RCC 7860 (cell line): Measurements from ENCODE around the gene CACNB2.
A peak's percentile ranks its signal among the peaks of the same experiment; 100 is the strongest.

Experiments used
- DNase-seq: peaks from one replicate; pipeline ENCODE4 v3.0.0-alpha.2; 2015; ENCODE audit warnings: low spot score
- FAIRE-seq: peaks from 2 replicates; lab custom pipeline; 2012; peaks lifted over from hg19 to GRCh38; lab: Jason Lieb, UNC

Gene CACNB2

DNA sequence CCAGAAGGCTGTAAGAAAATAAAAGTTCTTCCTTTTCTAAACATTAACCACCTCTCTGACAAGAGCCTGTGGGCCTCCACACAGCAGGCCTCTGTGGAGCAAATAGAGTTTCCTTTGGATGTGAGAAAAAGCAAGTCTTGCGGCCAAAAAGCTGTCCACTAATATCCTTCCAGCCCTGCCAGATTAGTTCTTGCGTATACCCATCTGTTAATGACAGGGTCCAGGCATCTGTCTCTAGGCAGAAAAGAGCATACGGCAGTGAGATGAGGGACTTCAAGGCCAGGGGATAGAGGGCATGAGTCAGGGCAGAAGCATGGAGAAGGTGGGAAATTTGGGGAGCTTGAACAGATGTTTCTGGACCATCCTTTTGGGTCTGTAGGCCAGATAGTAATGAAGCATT lies 346.2 kb downstream of the CACNB2 start:
- DNase-seq: no peak
- FAIRE-seq: no peak

DNA sequence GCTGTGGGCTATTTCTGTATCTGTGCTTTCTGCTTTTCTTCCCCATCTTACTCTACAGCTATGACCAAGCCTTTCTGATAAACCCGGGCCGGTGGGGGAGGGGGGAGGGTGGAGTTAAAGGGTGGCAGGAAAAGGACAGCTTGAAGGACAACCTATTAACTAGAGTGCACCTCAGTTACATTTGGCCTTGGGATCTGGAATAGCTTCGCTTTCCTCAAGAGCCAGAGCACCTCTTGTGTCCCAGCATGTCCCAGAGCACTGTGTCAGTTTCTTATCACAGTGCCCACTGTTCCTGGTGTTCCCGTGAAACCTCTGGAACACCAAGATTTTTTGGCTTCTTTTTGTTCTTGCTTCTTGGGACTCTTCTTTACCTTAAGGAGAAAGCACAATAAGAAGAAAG lies 350.5 kb downstream of the CACNB2 start:
- DNase-seq (no peak), FAIRE-seq (no peak)

DNA sequence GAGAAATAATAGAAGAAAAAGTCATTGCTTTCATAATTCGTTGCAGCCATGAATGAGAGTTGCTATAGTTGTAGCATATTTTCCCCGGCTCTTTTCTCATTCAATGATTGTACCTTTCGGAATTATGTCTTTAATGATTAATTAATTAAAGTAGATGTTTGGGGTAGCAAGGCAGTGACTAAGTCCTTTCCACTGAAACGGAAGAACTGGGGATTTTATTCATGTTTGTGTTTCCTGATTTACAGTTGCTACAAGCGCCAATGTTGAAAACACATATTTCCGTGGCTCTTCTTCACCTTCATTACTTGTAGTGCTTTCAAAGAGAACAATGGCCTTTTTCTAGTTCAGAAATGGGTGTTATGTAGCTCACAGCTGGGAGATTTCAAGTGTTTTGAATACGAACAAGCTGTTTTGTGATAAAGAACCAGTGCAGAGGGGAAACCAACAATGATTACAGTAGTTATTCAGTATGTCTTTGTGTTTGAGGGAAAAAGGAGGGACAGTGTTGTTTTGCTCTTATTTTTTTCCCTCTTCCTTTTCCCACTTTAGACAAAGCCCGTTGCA lies 357.7 kb downstream of the CACNB2 start:
- DNase-seq (no peak), FAIRE-seq (no peak)

DNA sequence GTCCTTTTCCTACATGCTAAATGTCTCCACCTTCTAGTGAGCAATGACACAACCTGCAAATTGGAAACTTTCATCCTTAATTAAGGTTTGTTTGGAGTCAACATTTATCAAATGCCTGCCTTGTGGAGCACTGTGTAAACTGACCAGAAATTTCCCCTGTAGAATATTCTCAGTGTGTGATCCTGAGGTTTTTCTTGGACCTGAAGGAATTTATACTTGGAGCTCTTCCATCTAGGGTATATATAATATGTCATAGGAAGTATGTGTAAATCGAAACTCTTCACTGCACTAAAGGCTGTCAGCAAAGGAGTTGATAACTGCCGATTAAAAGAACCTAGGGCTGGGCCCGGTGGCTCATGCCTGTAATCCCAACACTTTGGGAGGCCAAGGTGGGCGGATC lies 358.8 kb downstream of the CACNB2 start:
- FAIRE-seq (no peak), DNase-seq (peak; percentile 18)

- DNase-seq (no peak), FAIRE-seq (no peak)
Observed at GRCh38 chr10:18500576-18500975, 360.4 kb downstream of the CACNB2 start.

- peak; percentile 88 for DNase-seq
- peak; percentile 95 for FAIRE-seq
Observed at GRCh38 chr10:18501198-18501597, 361.0 kb downstream of the CACNB2 start.

GRCh38 chr10:18501629-18502028 lies 361.4 kb downstream of the CACNB2 start:
- FAIRE-seq (no peak), DNase-seq (no peak)

DNA sequence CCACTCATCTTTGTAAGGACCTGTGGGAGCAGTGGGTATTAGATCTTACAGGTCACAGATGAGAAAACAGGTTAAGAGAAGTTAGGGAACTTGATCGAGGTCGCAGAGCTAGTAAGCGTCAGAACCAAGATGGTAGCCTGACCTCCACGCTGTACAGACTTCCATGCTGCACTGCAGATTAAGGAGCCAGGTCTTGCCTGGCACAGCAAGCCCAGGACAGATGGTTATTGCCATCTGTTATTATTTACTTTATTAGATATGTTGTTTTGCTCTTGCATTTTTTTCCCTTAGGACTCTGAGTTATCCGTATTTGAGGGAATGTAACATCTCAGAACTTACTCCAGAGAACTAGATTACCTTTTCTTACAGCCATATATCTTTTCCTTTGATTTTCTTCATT lies 363.9 kb downstream of the CACNB2 start:
- DNase-seq (no peak), FAIRE-seq (no peak)

GRCh38 chr10:18505456-18506118 lies 365.4 kb downstream of the CACNB2 start:
- no peak for FAIRE-seq
- no peak for DNase-seq

DNA sequence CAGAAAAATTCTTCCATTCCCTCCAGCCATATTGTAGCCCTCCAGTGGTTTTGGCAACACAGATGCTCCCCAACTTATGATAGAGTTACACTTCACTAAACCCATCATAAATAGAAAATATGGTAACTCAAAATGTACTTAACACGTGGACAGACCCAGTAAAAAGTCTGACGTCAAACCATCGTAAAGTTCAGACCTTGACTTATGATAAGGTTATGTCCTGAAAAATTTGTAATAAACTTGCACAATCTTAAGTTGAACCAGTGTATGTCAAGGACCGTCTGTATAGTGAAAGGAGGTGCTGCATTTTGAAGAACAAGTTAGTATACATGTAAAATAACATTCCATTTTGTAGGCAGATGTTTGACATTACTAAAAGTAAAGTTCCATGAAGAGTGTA lies 368.4 kb downstream of the CACNB2 start:
- no peak for DNase-seq
- FAIRE-seq: no peak

DNA sequence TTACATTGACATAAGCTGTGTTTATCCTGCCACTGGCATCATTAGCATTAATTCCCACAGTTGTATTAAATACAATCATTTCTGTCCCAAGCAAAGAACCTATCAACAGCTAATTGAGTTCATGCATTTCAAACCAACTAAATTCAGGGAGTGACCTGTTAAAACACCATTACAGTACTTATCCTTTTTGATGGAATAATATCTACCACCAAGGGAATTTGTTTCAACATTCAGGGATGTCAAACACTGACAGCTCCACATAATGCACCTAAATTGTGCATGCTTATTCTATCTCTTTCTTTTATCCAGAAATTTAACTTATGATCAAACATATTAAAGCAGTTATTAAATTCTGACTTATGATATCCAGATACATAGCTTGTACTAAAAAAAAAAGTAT lies 374.3 kb downstream of the CACNB2 start:
- no peak for DNase-seq
- FAIRE-seq: no peak

GRCh38 chr10:18516851-18517250 lies 376.6 kb downstream of the CACNB2 start:
- FAIRE-seq (no peak), DNase-seq (no peak)

GRCh38 chr10:18523025-18523424 lies 382.8 kb downstream of the CACNB2 start:
- DNase-seq (no peak), FAIRE-seq (no peak)

- DNase-seq (no peak), FAIRE-seq (no peak)
Observed at GRCh38 chr10:18523858-18524257, 383.6 kb downstream of the CACNB2 start.

DNA sequence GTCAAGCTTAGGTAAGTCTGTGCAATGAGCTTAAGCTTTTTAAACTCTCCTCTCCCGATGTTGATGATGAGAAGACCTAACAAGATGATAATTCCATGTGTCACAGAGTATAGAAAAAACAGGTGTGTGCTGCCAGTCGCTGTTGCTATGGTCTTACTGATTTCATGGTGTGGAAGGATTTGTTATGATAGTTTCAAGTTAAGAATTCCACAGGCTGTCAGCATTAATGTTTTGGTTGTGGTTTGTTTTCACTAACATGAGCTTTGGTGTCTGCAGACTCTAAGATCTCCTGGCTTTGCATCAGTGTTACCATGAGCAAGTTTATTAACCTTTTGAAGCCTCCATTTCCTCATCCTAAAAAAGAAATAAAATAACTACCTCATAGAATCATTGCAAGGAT lies 387.5 kb downstream of the CACNB2 start:
- FAIRE-seq: no peak
- no peak for DNase-seq

DNA sequence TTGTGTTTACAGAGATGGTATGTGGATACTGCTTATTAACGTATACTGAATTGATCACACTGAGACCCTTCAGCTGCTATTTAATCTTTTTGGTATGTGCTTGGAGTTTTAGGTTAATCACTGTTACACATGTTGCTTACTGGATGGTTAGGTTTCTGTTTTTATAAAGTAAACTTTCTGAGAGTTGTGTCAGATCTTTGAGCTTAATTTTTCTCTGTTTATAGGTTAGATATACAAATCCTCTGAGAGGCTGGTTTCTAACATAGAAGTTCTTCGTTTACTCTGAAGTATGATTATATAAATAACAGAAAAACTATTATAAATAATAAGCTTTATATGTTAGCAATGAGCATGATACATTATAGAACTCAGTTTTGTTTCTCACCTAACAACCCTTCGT lies 388.1 kb downstream of the CACNB2 start:
- FAIRE-seq (no peak), DNase-seq (no peak)

GRCh38 chr10:18532881-18533535 lies 392.8 kb downstream of the CACNB2 start:
- FAIRE-seq (no peak), DNase-seq (no peak)

DNA sequence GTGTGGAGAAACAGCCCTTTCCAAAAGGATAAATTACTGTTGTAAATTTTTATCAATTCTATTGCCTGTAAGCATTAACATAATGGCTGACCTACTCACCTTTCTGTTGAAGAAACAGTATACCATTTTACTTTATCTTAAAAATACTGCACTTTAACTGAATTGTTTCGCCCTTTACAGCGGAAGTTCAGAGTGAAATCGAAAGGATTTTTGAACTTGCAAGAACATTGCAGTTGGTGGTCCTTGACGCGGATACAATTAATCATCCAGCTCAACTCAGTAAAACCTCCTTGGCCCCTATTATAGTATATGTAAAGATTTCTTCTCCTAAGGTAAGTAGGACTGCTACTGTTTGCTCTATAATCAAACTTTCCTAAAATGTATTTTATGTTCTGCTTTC lies 393.7 kb downstream of the CACNB2 start:
- FAIRE-seq: no peak
- DNase-seq: no peak

DNA sequence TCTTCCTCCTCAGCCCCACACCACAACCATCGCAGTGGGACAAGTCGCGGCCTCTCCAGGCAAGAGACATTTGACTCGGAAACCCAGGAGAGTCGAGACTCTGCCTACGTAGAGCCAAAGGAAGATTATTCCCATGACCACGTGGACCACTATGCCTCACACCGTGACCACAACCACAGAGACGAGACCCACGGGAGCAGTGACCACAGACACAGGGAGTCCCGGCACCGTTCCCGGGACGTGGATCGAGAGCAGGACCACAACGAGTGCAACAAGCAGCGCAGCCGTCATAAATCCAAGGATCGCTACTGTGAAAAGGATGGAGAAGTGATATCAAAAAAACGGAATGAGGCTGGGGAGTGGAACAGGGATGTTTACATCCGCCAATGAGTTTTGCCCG lies 399.1 kb downstream of the CACNB2 start:
- DNase-seq (no peak), FAIRE-seq (no peak)

DNA sequence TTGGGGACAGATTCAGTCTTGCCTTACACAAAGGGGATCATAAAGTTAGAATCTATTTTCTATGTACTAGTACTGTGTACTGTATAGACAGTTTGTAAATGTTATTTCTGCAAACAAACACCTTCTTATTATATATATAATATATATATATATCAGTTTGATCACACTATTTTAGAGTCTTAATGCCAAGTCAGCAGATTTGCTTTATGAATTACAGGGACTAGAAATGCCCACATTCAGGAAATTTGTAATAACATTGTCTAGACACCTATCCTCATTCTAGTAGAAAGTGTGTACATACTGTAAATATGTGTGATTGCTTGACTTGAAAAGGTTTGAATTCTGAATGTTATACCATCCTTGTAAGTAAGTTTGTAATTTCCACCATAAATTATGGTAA lies 400.0 kb downstream of the CACNB2 start:
- DNase-seq (no peak), FAIRE-seq (no peak)

GRCh38 chr10:18542832-18543231 lies 402.6 kb downstream of the CACNB2 start:
- FAIRE-seq: peak; percentile 94

GRCh38 chr10:18545621-18546305 lies 405.5 kb downstream of the CACNB2 start:
- FAIRE-seq (no peak), DNase-seq (no peak)

More at GRCh38 chr10:18542832-18543231, 402.6 kb downstream of the CACNB2 start:
- peak; percentile 54 for DNase-seq
